GM12875 (cell line): ENCODE data around the gene MYOZ2.

Experiments used
- H3K4me3 ChIP-seq: one replicate; pipeline ENCODE4 v1.5.1; 2011; ENCODE audit warnings: low read depth, low read length, control low read depth
- TF ChIP-seq, protein P1 (sequence below): IDR thresholded peaks from 2 replicates; pipeline ENCODE4 v1.5.1; 2011; ENCODE audit warnings: low read depth, mild to moderate bottlenecking, control low read depth, inconsistent platforms, low read length, moderate library complexity, borderline replicate concordance; ENCODE audit not compliant: insufficient read depth

MYOZ2 gene

DNA sequence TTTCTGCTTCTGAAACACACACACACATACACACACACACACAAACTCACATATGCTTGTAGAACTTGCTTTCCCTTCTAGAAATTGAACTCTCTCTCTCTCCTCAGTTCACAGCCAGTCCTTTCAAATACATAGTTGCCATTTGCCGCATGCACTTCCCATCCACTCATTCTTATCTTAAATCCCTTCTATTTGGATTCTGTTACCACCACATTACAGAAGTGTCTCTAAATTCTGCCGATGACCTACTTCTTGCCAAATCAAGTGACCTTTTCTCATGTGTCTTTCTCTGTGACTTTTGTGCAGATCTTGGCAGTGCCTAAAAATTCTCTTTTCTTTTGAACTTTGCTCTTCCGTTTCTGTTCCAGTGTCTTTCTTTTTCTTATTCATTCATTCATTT lies 7.5 kb upstream of the MYOZ2 start:
- no peak overlapping the region for H3K4me3 ChIP-seq
- TF ChIP-seq, protein P1, sequence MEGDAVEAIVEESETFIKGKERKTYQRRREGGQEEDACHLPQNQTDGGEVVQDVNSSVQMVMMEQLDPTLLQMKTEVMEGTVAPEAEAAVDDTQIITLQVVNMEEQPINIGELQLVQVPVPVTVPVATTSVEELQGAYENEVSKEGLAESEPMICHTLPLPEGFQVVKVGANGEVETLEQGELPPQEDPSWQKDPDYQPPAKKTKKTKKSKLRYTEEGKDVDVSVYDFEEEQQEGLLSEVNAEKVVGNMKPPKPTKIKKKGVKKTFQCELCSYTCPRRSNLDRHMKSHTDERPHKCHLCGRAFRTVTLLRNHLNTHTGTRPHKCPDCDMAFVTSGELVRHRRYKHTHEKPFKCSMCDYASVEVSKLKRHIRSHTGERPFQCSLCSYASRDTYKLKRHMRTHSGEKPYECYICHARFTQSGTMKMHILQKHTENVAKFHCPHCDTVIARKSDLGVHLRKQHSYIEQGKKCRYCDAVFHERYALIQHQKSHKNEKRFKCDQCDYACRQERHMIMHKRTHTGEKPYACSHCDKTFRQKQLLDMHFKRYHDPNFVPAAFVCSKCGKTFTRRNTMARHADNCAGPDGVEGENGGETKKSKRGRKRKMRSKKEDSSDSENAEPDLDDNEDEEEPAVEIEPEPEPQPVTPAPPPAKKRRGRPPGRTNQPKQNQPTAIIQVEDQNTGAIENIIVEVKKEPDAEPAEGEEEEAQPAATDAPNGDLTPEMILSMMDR = no peak

DNA sequence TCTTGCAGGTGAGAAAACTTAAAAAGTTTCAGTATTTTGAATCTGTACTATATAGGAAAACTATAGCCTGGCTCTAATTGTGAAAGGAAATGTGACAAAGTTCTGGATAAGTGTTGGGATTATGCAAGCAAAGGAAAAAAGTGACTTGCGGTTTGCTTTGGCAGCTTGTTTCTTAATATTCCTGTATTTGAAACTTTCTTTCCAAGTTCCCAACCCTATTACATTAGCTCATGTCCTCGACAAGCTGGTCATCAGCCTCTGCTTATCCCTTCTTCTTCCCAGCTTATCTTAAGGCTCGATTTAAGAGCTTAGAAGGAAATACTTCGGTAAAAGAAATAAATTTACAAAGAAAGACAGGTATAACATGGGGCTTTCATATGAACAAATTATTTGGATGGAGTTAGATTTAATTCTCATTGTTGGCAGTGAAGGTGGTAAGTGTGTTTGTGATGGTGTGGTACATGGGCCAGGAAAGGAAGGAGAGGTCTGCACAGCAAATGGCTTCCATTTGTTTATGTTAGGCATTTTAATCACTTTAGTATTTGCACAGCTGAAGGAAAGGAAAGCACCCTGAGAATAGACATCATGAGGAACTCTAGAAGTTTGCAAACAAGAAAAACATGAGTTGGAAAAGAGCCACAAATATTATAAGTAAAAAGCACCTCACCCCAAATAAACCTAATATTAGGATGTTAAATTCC lies 5.1 kb upstream of the MYOZ2 start:
- TF ChIP-seq, protein P1 = no peak
- no peak overlapping the region for H3K4me3 ChIP-seq

DNA sequence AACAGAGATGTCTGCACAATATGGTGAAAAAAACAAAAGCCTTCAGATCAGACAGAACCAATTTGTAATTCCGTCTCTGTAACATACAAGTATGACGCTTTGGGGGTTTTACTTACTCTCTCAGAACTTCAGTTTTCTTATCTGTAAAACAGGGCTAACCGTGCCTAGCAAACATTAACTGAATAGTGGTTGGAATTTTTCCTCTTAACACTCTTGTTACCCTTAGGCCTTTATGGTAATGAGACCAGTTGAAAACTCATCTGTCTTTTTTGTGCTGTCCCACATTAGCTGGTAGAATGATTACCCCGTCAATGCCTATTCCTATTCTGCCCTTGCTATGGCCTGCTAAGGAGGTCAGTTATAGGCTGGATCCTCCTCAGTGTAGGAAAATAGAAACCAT lies 4.5 kb upstream of the MYOZ2 start:
- TF ChIP-seq, protein P1 = no peak
- H3K4me3 ChIP-seq = no peak overlapping the region

DNA sequence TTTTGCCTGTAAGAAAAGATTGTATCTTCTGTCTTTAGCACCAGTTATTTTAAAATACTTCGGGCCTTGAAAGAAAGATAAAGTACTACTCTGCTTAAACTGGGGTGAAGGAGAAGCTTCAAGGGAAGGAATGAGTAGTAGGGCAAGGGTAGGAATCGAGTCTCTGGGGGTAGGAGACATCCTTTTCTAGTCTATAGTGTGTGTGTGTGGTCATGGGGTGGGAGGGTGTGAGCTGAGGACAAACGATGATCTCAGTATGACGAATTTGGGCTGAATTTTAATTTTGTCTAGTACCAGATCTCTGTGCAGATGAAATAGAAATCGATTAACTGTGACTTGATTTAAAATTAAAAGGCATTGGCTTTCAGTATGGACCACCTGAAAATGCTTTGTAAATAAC lies 3.3 kb upstream of the MYOZ2 start:
- no peak overlapping the region for H3K4me3 ChIP-seq
- TF ChIP-seq, protein P1 = no peak

DNA sequence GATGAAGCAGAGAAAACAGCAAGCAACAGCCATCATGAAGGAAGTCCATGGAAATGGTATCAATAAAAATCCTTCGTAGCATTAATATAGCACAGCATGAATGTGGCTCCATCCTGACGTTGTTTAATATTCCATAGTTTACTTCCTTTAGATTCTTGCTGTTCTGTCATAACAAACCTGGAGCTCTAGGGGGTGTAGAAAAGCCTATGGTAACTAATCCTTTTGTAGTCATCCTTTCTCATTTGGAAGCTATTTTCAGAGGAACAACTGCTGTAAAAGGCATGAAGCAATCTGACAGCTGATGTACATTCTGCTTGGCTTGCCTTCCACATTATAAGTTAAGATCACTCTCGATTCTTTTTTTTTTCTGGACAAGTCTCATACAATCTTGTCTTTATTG lies 914 bp downstream of the MYOZ2 start:
- TF ChIP-seq, protein P1 = no peak
- no peak overlapping the region for H3K4me3 ChIP-seq

DNA sequence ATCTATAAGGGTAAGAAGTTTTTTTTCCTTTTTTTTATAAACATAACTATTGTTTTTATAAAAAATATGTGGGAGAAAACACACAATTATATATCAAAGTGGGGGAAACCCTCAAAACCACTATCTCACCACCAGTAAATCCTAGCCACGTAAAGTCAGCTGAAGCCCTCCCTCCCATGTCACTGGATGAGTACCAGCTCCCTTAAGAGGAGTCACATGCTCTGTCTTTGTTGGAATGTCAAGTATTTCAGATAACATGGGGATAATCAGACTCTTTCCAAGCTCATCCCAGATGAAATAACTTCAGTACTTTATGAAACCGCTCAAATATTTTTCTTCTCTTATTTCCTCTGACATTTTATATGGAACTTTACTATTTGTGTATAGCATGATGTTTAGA lies 2.4 kb downstream of the MYOZ2 start:
- no peak overlapping the region for H3K4me3 ChIP-seq
- TF ChIP-seq, protein P1 = no peak

DNA sequence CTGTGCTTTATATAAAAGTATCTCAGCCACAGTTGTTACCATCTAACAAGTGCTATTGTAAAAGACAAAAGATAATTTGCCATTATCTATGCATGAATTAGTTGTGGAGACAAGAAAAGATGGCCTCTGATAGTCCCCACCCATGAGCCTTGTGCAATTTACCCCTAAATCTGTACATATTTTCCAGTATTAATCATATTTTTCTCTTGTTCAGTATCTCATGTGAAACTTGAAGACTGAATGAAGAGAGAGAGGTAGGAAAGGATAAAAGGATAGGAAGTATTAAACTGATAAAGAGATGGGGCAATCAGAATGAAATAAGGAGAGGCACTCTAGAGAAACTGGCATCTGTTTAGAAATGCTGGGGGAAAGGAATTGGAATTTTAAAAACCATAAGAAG lies 3.7 kb downstream of the MYOZ2 start:
- TF ChIP-seq, protein P1 = no peak
- H3K4me3 ChIP-seq = no peak overlapping the region
